GM23248 (cell line): ENCODE measurements around the gene MTNR1A. TPM values are rescaled to one million over a fixed set of nuclear protein-coding genes. Genes with fewer than 3 reads are reported as not detected.

Source experiments
- DNase-seq: peaks from one replicate; pipeline ENCODE4 v3.0.0-alpha.2; 2015
- H2AFZ ChIP-seq: fragments of 200-600 bp; sonication (generic); 2 replicates; pipeline ENCODE4 v1.6.1; 2016; ENCODE audit warnings: antibody characterized with exemption
- H3F3A ChIP-seq: fragments of 200-600 bp; sonication (generic); 2 replicates; pipeline ENCODE4 v1.6.1; 2016; ENCODE audit warnings: mild to moderate bottlenecking, antibody characterized with exemption, mixed run types; ENCODE audit not compliant: insufficient read depth
- H3K27ac ChIP-seq: fragments of 200-600 bp; sonication (generic); 2 replicates; pipeline ENCODE4 v1.5.1; 2016; ENCODE audit warnings: mild to moderate bottlenecking
- H3K27me3 ChIP-seq: fragments of 200-600 bp; sonication (generic); replicated peaks from 2 replicates; pipeline ENCODE4 v1.6.1; 2016; ENCODE audit warnings: mild to moderate bottlenecking; ENCODE audit not compliant: insufficient read depth
- H3K36me3 ChIP-seq: fragments of 200-600 bp; sonication (generic); 2 replicates; pipeline ENCODE4 v1.6.1; 2016; ENCODE audit warnings: low read depth, mild to moderate bottlenecking
- H3K4me1 ChIP-seq: fragments of 200-600 bp; sonication (generic); 2 replicates; pipeline ENCODE4 v1.6.1; 2016; ENCODE audit warnings: mild to moderate bottlenecking; ENCODE audit not compliant: insufficient read depth
- H3K4me2 ChIP-seq: fragments of 200-600 bp; sonication (generic); one replicate; pipeline ENCODE4 v1.6.1; 2016; ENCODE audit warnings: mild to moderate bottlenecking; ENCODE audit not compliant: unreplicated experiment
- H3K4me3 ChIP-seq: fragments of 200-600 bp; sonication (generic); 2 replicates; pipeline ENCODE4 v1.5.1; 2016; ENCODE audit warnings: mild to moderate bottlenecking
- H3K79me2 ChIP-seq: fragments of 200-600 bp; sonication (generic); 2 replicates; pipeline ENCODE4 v1.6.1; 2016; ENCODE audit warnings: mild to moderate bottlenecking; ENCODE audit not compliant: insufficient read depth
- H3K9ac ChIP-seq: fragments of 200-600 bp; sonication (generic); 2 replicates; pipeline ENCODE4 v1.6.1; 2016; ENCODE audit warnings: mild to moderate bottlenecking
- H3K9me2 ChIP-seq: fragments of 200-600 bp; sonication (generic); 2 replicates; pipeline ENCODE4 v1.6.1; 2016; ENCODE audit warnings: mixed run types, mild to moderate bottlenecking, moderate library complexity; ENCODE audit not compliant: insufficient read depth
- H3K9me3 ChIP-seq: fragments of 200-600 bp; sonication (generic); one replicate; pipeline ENCODE4 v1.6.1; 2017; ENCODE audit warnings: low read depth
- H4K20me1 ChIP-seq: fragments of 200-600 bp; sonication (generic); 2 replicates; pipeline ENCODE4 v1.6.0; 2016; ENCODE audit not compliant: insufficient read depth
- EZH2 ChIP-seq: fragments of 200-600 bp; sonication (generic); IDR thresholded peaks from 2 replicates; pipeline ENCODE4 v1.6.1; 2018; ENCODE audit warnings: antibody characterized with exemption, mild to moderate bottlenecking; ENCODE audit not compliant: insufficient read depth, poor library complexity, severe bottlenecking
- EZH2phosphoT487 ChIP-seq: fragments of 200-600 bp; sonication (generic); IDR thresholded peaks from 2 replicates; pipeline ENCODE4 v1.6.1; 2018; ENCODE audit warnings: antibody characterized with exemption, moderate library complexity, mild to moderate bottlenecking, low read depth; ENCODE audit not compliant: insufficient read depth
- WGBS, 2 experiments: methylation state at CpG; one replicate each; pipeline ENCODE4 v1.1.6; 2015 to 2017; ENCODE audit warnings: low lambda C conversion rate in 2 of 2, low coverage in 1 of 2; ENCODE audit errors: missing lambda C conversion rate in 2 of 2; 5-methylcytosine and 5-hydroxymethylcytosine counted together
- in situ Hi-C: fragments of 300-500 bp; cut with MboI; formaldehyde crosslinking; loops from 2 replicates; pipeline ENCODE4 v1.15.0; 2020
- polyA plus RNA-seq: library from polyadenylated mRNA; unstranded; fragments of >200 nt; fragmentation: Nextera tagmentation; extraction: Ambion mirVana; gene quantifications from 2 replicates; pipeline ENCODE4 v1.2.1, GENCODE V29; 2016
- total RNA-seq: library from RNA; depleted of rRNA; stranded (reverse); fragments of >200 nt; shearing (Covaris generic); gene quantifications from 2 replicates; pipeline ENCODE4 v1.2.3, GENCODE V29; 2014

The MTNR1A gene
- total and polyA plus RNA-seq, 2 experiments from 2014 or later = not detected

- no peak for TF ChIP-seq EZH2phosphoT487
- TF ChIP-seq EZH2 = no peak
- in situ Hi-C loops = loop anchor here (10.0 kb wide), 1 partner anchor 293 kb away; no protein-coding TSS in a partner anchor
Measured at GRCh38 chr4:186587416-186588018, 32.1 kb upstream of the MTNR1A start.

GRCh38 chr4:186586205-186586604, 30.8 kb upstream of the MTNR1A start:
- no peak for DNase-seq
- 85 to 88% methylated on average over 8 of the region's 8 CpGs for WGBS, 2 experiments
- Histone ChIP-seq H3K36me3 (peaks cover 41% of the 10 kb centered on the region), H3K9me2 (no peaks in the 10 kb centered on the region), H3K4me1 (no peaks in the 10 kb centered on the region), H3F3A (0 out of 2 replicates have a peak, but pooled peaks cover 6% of the 10 kb centered on the region), H3K4me2 (no peak overlapping the region), H2AFZ (no peak overlapping the region), H3K9me3 (no peaks in the 10 kb centered on the region), H4K20me1 (no peaks in the 10 kb centered on the region), H3K4me3 (no peak overlapping the region), H3K79me2 (peaks cover 28% of the 10 kb centered on the region; the same call in 1 of the 2 replicates), H3K9ac (no peak overlapping the region), H3K27me3 (no peaks in the 10 kb centered on the region), H3K27ac (no peak overlapping the region)
- in situ Hi-C loops = loop anchor here (10.0 kb wide), 1 partner anchor 291 kb away; no protein-coding TSS in a partner anchor
- TF ChIP-seq EZH2phosphoT487 (no peak), EZH2 (no peak)

More at GRCh38 chr4:186587416-186588018, 32.1 kb upstream of the MTNR1A start:
- Histone ChIP-seq H3K4me1 (no peaks in the 10 kb centered on the region), H3F3A (0 out of 2 replicates have a peak, but pooled peaks cover 6% of the 10 kb centered on the region), H3K36me3 (peaks cover 43% of the 10 kb centered on the region), H3K9me3 (no peaks in the 10 kb centered on the region), H3K4me2 (no peak overlapping the region), H3K27me3 (no peaks in the 10 kb centered on the region), H4K20me1 (no peaks in the 10 kb centered on the region), H3K79me2 (peaks cover 28% of the 10 kb centered on the region; the same call in 1 of the 2 replicates), H3K9me2 (no peaks in the 10 kb centered on the region), H3K4me3 (no peak overlapping the region), H2AFZ (no peak overlapping the region), H3K27ac (no peak overlapping the region), H3K9ac (no peak overlapping the region)
- peak; percentile 70 for DNase-seq
- WGBS, 2 experiments = 33 to 39% methylated on average over 4 of the region's 4 CpGs

DNA sequence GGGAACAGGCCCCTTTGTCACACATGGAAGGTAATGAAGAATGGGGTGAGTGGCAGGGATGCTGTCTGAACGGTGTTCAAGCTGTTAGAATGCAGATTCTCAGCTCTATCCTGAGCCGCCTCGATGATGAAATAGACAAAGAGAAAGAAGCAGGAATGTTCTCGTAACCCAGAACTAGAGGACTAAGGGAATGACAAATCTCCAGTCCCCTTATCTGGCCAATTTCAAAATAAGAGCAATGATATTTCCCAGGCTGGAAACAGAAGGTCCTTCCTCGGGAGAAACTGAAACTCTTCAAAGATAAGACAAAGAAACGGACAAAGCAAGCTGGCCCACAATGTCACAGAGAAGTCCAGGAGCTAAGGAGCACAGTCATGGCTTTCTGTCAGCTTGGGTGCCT, 29.5 kb upstream of the MTNR1A start:
- Histone ChIP-seq H3K4me1 (no peaks in the 10 kb centered on the region), H4K20me1 (no peaks in the 10 kb centered on the region), H3K36me3 (peaks cover 33% of the 10 kb centered on the region), H3K4me2 (no peak overlapping the region), H3K9me2 (no peaks in the 10 kb centered on the region), H2AFZ (no peak overlapping the region), H3K27me3 (no peaks in the 10 kb centered on the region), H3K9me3 (no peaks in the 10 kb centered on the region), H3K27ac (no peak overlapping the region), H3K79me2 (peaks cover 21% of the 10 kb centered on the region; the same call in 1 of the 2 replicates), H3K4me3 (no peak overlapping the region), H3K9ac (no peak overlapping the region), H3F3A (peaks cover 13% of the 10 kb centered on the region)
- in situ Hi-C loops = loop anchor here (10.0 kb wide), 1 partner anchor 290 kb away; no protein-coding TSS in a partner anchor
- TF ChIP-seq EZH2 (no peak), EZH2phosphoT487 (no peak)
- WGBS, 2 experiments = 85 to 90% methylated on average over 6 of the region's 6 CpGs
- no peak for DNase-seq

- Histone ChIP-seq H3K4me3 (no peak overlapping the region), H3K9ac (no peak overlapping the region), H3K9me2 (no peaks in the 10 kb centered on the region), H4K20me1 (no peaks in the 10 kb centered on the region), H3F3A (peaks cover 7% of the 10 kb centered on the region), H3K79me2 (peaks cover 14% of the 10 kb centered on the region; the same call in 1 of the 2 replicates), H3K9me3 (no peaks in the 10 kb centered on the region), H3K27me3 (no peaks in the 10 kb centered on the region), H3K36me3 (peaks cover 17% of the 10 kb centered on the region), H3K4me1 (no peaks in the 10 kb centered on the region), H3K27ac (no peak overlapping the region), H2AFZ (no peak overlapping the region), H3K4me2 (no peak overlapping the region)
- DNase-seq = no peak
- no peak for TF ChIP-seq EZH2phosphoT487
- no peak for TF ChIP-seq EZH2
- WGBS, 2 experiments = 88 to 90% methylated on average over 6 of the region's 6 CpGs
- in situ Hi-C loops = loop anchor here (10.0 kb wide), 1 partner anchor 287 kb away; no protein-coding TSS in a partner anchor
Measured at GRCh38 chr4:186581421-186581820, 26.1 kb upstream of the MTNR1A start.
